Measurements from ENCODE around the gene FAM24B.
A peak's percentile ranks its signal among the peaks of the same experiment; 100 is the strongest.
"Not testable (repeated sequence)": the region's sequence is repeated elsewhere in the genome, so short reads cannot be mapped to it uniquely, and the experiment has no call there.

Gene FAM24B

DNA sequence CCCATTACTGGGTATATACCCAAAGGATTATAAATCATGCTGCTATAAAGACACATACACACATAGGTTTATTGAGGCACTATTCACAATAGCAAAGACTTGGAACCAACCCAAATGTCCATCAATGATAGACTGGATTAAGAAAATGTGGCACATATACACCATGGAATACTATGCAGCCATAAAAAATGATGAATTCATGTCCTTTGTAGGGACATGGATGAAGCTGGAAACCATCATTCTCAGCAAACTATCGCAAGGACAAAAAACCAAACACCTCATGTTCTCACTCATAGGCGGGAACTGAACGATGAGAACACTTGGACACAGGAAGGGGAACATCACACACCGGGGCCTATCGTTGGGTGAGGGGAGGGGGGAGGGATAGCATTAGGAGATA is 21.3 kb downstream of the FAM24B start:
- DNase-seq (ENCODE audit: low read depth in 2 of 2), result not testable (repeated sequence)

DNA sequence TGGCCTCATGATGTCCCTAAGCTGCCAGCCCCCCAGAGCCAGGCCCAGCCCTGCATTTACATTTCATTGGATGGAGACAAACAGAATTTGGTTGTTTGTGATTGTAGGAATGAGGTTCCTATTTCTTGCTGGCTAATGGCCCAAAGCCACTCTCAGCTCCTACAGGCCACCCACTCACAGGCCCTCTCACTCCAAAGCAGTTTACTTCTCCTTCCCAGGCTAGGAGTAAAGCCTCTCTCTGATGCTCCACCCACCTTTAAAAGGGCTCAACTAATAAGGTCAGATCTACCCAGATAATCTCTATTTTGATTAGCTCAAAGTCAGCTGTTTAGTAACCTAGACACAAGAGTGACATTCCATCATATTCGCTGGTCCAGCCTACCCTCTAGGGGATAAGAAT is 22.5 kb downstream of the FAM24B start:
- no peak for DNase-seq (ENCODE audit: low read depth in 2 of 2)

DNA sequence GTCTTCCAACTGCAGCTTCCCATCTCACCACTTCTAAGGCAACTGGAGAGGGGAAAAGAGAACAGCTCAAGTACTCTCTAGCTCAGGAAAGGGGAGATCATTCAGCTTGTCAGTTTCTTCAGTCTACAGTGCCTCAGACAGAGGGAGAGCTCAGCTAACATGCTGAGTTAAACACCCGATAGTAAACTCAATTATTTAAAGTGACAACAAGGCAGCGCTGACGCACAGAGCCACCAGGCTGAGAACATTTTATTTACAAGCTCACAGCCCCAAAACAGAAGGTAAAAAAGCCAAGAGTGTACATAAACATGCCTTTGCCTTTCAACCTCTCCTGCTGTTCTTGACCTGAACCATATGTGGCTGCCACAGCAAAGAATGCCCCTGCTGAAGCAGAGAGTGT is 23.6 kb downstream of the FAM24B start:
- DNase-seq (ENCODE audit: low read depth in 2 of 2), result no peak

- DNase-seq (ENCODE audit: low read depth in 2 of 2), result peak in 1 of 2 experiments; percentile 38
Measured at GRCh38 chr10:122854648-122855047, 24.7 kb downstream of the FAM24B start.

DNA sequence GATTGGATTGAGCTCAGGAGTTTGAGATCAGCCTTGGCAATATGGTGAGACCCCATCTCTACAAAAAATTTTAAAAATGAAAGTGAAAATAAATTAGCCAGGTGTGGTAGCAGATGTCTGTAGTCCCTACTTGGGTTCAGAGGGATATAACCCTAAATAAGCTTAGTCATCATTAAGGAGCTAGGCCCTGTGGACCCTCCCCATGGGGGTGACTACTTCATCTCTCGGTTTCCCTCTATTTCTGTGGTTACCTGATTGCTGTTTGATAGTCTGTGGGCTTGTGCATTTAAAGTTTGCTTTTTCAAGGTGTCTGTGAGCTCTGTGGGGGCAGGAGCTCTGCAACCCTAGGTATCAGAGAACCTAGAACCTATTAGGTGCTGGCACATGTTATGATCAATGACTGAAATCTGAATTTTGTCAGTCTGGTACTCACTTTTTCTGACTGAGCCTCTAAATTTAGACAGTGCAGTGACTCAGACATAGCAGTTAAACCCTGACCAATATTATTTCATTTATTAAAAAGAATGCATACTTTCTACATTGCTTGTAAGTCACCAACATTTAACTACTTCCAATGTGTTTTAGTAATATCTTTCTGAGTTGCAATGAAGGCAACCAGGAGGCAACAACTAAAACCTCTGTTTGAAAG is 25.6 kb downstream of the FAM24B start:
- DNase-seq (ENCODE audit: low read depth in 2 of 2), result no peak

DNA sequence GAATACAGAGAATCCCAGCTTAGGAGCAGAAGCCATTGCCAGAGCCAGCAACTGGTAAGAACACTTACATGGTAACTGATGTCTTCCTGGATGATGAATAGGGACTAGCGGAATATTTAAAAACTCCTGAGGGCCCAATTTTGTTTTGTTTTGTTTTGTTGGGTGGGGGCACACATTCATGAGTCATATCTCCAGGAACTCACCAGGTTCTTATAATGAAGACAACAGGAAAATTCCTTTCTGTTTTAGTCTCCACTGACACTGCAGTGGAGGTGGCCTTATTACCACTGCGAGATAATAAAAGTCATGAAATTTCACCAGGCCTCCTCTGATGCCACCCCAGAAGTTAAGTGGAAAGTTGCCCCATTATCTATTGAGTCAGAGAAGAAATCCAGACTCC is 27.1 kb downstream of the FAM24B start:
- DNase-seq (ENCODE audit: low read depth in 2 of 2), result no peak

- DNase-seq (ENCODE audit: low read depth in 2 of 2), result peak in 1 of 2 experiments; percentile 21
Measured at GRCh38 chr10:122850705-122851640, 28.4 kb downstream of the FAM24B start.

DNA sequence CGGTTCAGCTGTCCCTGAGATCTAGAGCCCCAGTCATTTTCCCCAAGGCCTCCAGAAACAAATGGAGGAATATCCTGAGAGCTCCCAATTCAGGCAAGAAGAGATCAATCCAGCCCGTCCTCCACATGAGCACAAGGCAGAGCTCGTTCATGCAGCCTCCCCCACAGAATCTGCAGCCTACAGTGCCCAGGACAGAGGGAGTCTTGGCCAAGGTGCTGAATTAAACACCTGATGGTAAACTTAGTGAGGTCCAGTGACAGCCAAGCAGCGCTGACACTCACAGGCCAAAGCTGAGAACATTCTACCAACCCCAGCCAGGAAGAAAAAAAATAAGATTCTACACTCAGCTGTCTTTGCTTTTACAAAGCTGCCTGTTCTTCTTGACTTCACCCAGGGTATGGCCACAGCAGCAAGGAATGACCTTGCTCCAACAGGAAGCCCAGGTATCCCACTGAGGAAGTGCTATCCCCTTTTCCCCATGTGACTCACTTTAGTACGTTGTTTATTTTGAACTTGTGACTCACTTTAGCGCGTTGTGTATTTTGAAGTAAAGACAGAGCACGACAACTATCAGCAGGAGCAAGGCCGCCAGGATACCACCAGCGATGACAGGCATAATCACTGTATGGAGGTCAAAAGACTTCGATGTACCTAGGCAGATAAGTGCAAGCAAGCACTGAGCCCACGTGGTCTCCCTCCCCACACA is 29.3 kb downstream of the FAM24B start:
- no peak for DNase-seq (ENCODE audit: low read depth in 2 of 2)

- no peak for DNase-seq (ENCODE audit: low read depth in 2 of 2)
Measured at GRCh38 chr10:122849090-122849489, 30.3 kb downstream of the FAM24B start.

- DNase-seq (ENCODE audit: low read depth in 2 of 2), result no peak
Measured at GRCh38 chr10:122847782-122848604, 31.4 kb downstream of the FAM24B start.

GRCh38 chr10:122845783-122846332 is 33.5 kb downstream of the FAM24B start, which contains the start of gene CUZD1:
CUZD1 (minus strand) TSS chr10:122845857; CDS start chr10:122845843, 14 bp downstream.
- DNase-seq (ENCODE audit: low read depth in 2 of 2), result no peak

DNA sequence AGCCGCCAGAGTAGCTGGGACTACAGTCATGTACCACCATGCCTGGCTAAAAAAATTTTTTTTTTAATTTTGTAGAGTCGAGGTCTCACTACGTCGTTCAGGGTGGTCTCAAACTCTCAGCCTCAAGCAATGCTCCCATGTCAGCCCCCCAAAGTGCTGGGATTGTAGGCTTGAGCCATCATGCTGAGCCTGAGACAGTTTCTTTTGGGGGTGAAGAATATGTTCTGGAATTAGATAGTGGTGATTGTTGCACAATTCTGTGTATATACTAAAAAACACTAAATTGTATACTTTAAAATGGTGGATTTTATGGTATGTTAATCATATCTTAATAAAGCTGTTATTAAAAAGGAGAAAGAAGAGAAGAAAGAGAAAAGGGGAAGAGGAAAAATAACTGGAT is 35.2 kb downstream of the FAM24B start:
- no peak for DNase-seq (ENCODE audit: low read depth in 2 of 2)

- no peak for DNase-seq (ENCODE audit: low read depth in 2 of 2)
Measured at GRCh38 chr10:122841569-122841968, 37.8 kb downstream of the FAM24B start.

- DNase-seq (ENCODE audit: low read depth in 2 of 2), result no peak
Measured at GRCh38 chr10:122839505-122839904, 39.9 kb downstream of the FAM24B start.

DNA sequence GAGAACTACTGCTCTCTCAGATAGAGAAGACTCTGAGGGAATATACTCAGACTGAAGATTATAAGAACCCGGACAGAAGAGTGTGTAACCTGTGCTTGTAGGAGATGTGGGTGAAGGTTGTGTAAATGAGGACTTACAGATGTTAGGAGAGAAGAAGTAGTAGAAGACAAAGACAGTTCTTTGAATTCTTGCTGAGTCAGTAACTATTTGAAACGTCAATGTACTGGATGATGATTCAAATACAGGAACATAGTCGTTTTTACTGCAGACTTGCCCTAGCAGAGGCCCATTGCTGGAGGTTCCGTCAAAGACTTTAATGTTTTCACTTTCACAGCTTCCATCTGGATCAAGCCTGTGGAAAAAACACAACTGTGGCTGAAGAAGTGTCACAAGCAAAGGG is 40.5 kb downstream of the FAM24B start:
- no peak for DNase-seq (ENCODE audit: low read depth in 2 of 2)

- DNase-seq (ENCODE audit: low read depth in 2 of 2), result no peak
Measured at GRCh38 chr10:122835908-122836307, 43.5 kb downstream of the FAM24B start.

DNA sequence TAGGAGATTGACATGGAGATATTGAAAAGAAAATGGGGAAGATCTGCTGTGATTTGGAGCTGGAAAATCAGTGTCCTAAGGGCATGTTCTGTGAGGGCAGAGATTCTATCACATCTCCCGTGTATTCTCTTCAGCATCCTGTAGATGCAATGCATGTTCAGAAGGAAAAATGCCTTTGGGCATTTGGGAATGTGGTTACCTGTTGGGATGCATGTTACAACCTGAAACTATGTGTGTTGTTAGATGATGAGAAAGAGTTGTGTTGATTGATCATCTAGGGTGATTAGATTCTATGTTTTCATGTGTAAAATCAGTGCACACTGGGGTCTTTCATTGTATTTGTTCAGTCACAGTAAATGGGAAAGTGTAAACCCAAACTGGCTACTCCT is 48.4 kb downstream of the FAM24B start:
- DNase-seq (ENCODE audit: low read depth in 2 of 2), result no peak

DNA sequence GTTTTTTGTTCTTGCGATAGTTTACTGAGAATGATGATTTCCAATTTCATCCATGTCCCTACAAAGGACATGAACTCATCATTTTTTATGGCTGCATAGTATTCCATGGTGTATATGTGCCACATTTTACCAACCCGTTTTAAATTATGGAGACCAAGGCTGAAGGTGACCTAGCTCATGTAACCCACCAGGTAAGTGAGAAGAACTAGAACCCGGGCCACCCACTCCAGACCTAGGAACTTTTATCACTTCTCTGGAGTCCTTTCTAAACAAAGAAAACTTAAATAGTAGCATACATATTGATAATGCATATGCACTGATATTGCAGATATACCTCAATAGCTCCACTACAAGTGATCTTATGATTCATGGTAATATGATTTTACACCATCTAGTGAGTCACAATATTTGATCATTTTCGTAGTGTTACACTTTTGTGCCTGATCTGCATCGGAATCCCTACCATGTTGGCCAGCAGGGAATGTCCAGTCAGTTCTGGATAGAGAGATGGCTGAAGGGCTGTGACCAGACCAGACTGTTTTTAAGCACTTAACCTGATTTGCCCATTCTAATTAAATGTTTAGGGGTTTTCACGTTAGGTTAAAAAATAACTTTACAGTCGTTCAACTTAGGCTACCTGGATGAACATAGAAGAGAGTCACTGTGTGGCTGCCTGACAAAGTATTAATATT is 49.0 kb downstream of the FAM24B start:
- DNase-seq (ENCODE audit: low read depth in 2 of 2), result no peak

GRCh38 chr10:122829454-122829853 is 49.9 kb downstream of the FAM24B start:
- DNase-seq (ENCODE audit: low read depth in 2 of 2), result no peak

DNA sequence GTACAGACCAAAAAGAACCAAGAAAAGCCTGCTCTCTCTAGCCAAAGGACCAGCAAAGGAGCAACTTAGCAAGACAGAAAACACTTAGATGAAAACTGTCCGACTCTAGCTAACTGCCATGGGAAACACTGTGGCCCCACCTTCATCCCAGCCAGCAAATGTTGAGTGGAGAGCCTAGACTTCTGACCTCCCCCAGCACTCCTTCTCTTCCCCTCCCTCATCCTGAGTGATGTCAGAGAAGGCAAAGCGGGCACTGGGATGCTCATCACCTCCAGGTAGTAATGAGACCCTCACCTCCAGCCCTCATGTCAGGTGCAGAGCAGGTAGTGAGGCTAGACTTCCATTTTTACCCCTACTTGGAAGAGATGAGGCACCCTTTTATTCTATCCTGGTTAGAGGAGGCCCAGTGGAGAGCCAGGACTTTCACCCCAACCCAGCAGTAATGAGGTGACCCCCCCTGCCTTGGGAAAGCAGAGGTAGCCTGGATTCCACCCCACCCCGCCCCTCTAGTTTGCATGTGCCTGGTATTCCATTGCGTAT is 50.6 kb downstream of the FAM24B start:
- DNase-seq (ENCODE audit: low read depth in 2 of 2), result no peak

All from fibroblast of skin of left quadriceps (primary cell).